ENCODE data around the gene ZC3HAV1.

ZC3HAV1 gene

GRCh38 chr7:139011373-139011772 is 98.1 kb downstream of the ZC3HAV1 start:
- ATAC-seq, result no peak

- ATAC-seq, result no peak
These were observed 105.0 kb downstream of the ZC3HAV1 start for GRCh38 chr7:139004321-139005090.

GRCh38 chr7:138999414-138999813 is 110.1 kb downstream of the ZC3HAV1 start:
- ATAC-seq, result no peak
